Airway epithelial cell (primary cell): ENCODE results near the gene APOA5. TPM values are rescaled to one million over a fixed set of nuclear protein-coding genes. Genes with fewer than 3 reads are reported as not detected.

ENCODE experiments used
- total RNA-seq: library from RNA; depleted of rRNA; stranded (reverse); fragments of >200 nt; gene quantifications from 2 replicates; pipeline ENCODE4 v1.2.3, GENCODE V29; 2015

Gene APOA5, protein sequence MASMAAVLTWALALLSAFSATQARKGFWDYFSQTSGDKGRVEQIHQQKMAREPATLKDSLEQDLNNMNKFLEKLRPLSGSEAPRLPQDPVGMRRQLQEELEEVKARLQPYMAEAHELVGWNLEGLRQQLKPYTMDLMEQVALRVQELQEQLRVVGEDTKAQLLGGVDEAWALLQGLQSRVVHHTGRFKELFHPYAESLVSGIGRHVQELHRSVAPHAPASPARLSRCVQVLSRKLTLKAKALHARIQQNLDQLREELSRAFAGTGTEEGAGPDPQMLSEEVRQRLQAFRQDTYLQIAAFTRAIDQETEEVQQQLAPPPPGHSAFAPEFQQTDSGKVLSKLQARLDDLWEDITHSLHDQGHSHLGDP
- total RNA-seq, result not detected in 2 replicates

DNA sequence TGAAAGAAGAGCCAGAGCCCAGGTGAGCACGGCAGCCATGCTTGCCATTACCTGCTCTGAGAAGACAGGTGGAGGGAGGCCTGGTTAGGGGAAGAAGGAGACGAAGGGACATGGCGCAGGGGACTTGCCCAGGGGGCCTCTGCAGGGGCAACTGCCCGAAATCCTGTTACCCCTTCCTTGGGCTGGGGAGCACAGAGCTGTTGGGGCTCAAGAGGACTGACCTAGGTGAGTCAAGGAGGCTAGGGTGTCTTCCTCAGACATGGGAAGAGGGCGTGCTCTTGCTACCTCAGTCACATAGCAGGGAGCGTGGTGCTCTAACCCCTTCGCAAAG is at the start of gene APOA5:
Gene APOA5, minus strand, starts transcription at position 67 of the 331 bp plus-strand sequence. Its CDS starts 19 bp downstream, at position 48.

DNA sequence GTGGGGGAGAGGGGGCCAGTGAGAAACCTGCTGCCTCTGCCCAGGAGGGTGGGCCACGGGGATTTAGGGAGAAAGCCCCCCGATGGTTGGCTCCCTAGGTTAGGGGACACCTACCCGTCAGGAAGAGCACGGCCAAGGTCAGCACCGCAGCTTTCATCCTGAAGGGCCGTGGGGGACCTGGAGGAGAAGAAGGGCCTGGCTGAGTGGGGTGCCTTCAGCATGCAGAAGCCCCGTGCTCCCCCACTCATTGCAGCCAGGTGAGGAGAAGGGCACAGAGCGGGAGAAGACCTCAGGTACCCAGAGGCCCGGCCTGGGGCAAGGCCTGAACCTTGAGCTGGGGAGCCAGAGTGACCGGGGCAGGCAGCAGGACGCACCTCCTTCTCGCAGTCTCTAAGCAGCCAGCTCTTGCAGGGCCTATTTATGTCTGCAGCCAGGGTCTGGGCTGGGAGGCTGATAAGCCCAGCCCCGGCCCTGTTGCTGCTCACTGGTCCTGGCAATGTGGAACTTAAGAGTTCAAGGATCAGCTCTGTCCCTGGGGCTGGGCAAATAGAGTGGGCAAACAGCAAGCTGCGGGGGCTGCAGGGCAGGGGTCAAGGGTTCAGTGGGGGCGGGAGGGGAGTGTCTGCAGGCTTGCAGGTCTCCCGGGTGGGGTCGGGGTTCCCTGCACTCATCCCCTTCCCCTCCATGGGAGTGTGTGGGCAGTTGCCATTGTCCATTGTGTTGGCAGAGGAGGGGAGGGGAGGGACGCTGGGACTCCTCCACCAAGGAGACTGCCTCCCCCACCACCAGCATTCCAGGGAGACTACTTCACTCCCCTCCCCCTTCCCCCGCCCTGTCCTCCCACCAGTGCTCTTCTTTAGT is 45.8 kb upstream of the APOA5 start, which contains the start of gene APOA1:
Gene APOA1, minus strand, starts transcription at position 392 of the 861 bp plus-strand sequence. Its CDS starts 235 bp downstream, at position 157.

DNA sequence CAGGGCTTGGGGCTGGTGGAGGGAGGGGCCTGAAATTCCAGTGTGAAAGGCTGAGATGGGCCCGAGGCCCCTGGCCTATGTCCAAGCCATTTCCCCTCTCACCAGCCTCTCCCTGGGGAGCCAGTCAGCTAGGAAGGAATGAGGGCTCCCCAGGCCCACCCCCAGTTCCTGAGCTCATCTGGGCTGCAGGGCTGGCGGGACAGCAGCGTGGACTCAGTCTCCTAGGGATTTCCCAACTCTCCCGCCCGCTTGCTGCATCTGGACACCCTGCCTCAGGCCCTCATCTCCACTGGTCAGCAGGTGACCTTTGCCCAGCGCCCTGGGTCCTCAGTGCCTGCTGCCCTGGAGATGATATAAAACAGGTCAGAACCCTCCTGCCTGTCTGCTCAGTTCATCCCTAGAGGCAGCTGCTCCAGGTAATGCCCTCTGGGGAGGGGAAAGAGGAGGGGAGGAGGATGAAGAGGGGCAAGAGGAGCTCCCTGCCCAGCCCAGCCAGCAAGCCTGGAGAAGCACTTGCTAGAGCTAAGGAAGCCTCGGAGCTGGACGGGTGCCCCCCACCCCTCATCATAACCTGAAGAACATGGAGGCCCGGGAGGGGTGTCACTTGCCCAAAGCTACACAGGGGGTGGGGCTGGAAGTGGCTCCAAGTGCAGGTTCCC is 38.0 kb upstream of the APOA5 start, which contains the start of gene APOC3:
Gene APOC3, plus strand, starts transcription at position 383 of the 659 bp plus-strand sequence. CDS start 676 bp downstream, outside the sequence.

DNA sequence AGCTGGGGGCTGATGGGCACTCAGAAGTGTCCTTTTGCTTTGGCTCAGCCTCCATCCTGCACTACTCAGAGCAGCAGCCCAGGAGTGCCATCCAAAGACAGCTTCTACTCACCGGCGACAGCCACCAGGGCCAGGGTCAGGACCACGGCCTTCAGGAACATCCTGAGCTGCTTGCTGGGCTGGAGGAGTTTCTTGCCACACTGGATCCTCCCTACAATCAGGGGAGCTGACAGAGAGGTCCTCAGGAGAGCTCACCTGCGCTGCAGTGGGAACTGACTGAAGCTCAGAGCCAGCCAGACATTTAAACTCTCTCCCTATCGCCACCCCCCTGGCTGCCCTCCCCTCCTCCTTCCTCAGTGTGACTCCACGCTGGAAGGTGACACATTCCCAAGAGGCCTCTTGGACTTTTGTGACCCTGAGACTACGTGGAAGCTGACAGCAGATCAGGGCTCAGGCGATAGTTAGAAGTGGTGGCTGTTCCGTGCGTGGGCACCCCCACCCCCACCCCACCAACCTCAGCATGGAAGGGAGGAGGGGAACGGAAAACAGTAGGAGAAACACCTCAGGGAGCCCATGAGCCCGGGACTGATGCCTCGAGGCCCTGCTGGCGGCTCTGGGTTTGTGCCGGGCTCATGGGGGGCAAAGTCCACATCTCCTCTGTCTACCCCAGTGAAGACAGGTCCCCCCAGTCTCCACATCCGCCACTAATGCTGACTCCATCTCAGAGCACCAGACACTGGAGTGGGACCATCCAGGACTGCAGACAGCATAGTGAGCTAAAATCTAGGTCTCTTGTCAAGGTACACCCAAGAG is 31.6 kb upstream of the APOA5 start, which contains the start of gene APOA4:
Gene APOA4, minus strand, starts transcription at position 274 of the 813 bp plus-strand sequence. Its CDS starts 113 bp downstream, at position 161.

DNA sequence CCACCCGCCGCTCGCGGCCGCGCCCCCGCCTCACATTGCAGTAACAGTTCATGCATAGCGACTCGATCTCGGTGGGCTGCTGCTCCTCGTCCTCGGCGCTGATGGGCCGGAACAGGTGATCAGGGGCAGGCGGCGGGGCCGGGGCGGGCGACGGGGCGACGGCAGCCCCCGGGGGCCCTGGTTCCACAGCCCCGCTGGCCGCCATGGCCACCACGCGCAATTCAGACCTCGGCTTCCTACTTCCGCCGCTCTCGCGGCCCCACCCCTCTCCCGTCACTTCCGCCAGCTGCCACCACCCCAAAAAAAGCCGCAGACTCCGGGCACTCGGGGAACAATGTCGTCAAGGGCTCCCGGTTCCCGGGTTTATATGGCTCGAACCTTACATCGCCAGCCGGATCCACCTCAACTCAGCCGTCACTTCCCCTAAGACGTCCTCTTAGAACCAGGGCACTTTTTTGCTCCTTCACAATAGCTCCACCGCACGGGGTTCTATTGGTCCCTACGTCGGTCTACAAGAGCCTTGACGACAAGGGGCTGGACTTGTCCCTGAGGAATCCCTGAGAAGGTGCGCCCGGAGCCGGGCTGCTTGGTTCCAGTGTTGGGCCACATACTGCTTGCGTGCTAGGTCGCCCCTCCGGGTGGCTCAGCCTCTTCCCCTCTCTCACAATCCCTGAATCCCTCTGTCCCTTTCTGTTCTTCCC is 3.7 kb downstream of the APOA5 start, which contains the start of gene ZPR1:
Gene ZPR1, minus strand, starts transcription at position 238 of the 701 bp plus-strand sequence. Its CDS starts 33 bp downstream, at position 205.

DNA sequence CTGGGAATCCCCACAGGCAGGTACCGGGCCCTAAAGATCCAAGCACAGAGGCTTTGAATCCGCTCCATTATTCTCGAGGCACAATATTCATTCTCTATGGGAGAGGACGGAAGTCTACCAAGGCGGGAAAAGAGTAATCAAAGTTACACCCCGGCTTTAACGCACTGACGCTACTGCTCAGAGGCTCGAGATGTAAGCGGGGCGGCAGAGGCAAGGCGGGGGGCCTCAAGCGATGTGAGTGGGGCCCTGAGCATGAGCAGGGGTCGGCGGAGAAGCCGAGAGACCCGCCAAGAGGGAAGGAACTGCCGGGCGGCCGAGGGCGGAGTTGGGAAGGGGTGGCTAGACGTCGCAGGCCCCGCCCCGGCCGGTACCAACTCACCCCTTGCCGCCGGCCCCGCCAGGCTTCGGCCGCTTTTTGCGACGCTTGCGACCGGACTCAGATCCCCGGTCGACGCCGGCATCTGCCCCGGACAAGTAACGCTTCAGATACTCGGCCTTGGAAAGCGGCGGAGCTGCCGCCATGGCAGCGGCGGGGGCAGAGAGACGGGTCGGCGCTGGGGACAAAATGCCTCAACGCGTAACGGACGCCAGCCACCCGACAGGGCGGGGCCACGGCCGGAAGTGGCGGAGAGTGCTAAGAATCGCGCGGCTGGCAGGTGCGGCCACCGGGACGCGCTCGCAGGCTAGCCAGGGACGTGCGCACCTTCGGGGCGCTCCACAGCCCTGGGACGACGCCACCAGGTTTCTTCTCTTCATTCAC is 19.1 kb downstream of the APOA5 start, which contains the start of gene BUD13:
Gene BUD13, minus strand, starts transcription at position 545 of the 760 bp plus-strand sequence. Its CDS starts 23 bp downstream, at position 522.

Other genes with a start within 250 kb of the APOA5 start
- 13.5 and 16.4 TPM in 2 replicates for gene BUD13, start 18.9 kb downstream of the APOA5 start, total RNA-seq
- gene ZPR1, start 3.9 kb downstream of the APOA5 start, total RNA-seq, result 37.7 and 53.8 TPM in 2 replicates
- not detected in 2 replicates for gene APOA4, start 31.4 kb upstream of the APOA5 start, total RNA-seq
- not detected in 2 replicates for gene APOC3, start 38.0 kb upstream of the APOA5 start, total RNA-seq
- gene APOA1, start 45.7 kb upstream of the APOA5 start, total RNA-seq, result not detected in 2 replicates